ENCODE data around the gene PIEZO2.

PIEZO2 gene

GRCh38 chr18:11031966-11032365 is 117.4 kb downstream of the PIEZO2 start:
- no peaks in the 10 kb centered on the region for H3K36me3 ChIP-seq (ENCODE audit: insufficient read depth, low read length)
- H3K4me3 ChIP-seq, result no peak overlapping the region
- DNase-seq (ENCODE audit: low read depth, low spot score), result no peak
- no peak overlapping the region for H3K27ac ChIP-seq
- no peak for TF ChIP-seq POLR2AphosphoS5 (IDR thresholded peaks at IDR 0.05; ENCODE audit: borderline replicate concordance, low read depth, low read length)
- TF ChIP-seq EZH2 (IDR thresholded peaks at IDR 0.05), result no peak
- TF ChIP-seq FOXP2 (optimal IDR thresholded peaks at IDR 0.05; ENCODE audit: control extremely low read depth, extremely low read length, insufficient read depth), result no peak
- no peaks in the 10 kb centered on the region for H3K9me3 ChIP-seq (ENCODE audit: low read depth, low read length)
- no peak overlapping the region for H3K9ac ChIP-seq (ENCODE audit: insufficient read length)

- no peak for DNase-seq (ENCODE audit: low read depth, low spot score)
- Histone ChIP-seq H3K27ac (no peak overlapping the region), H3K4me3 (no peak overlapping the region), H3K9ac (ENCODE audit: insufficient read length) (no peak overlapping the region), H3K36me3 (ENCODE audit: insufficient read depth, low read length) (no peaks in the 10 kb centered on the region), H3K9me3 (ENCODE audit: low read depth, low read length) (no peaks in the 10 kb centered on the region)
- TF ChIP-seq FOXP2 (optimal IDR thresholded peaks at IDR 0.05; ENCODE audit: control extremely low read depth, extremely low read length, insufficient read depth), result no peak
- TF ChIP-seq EZH2 (IDR thresholded peaks at IDR 0.05), result no peak
- TF ChIP-seq POLR2AphosphoS5 (IDR thresholded peaks at IDR 0.05; ENCODE audit: borderline replicate concordance, low read depth, low read length), result no peak
Measured at GRCh38 chr18:11029021-11029420, 120.3 kb downstream of the PIEZO2 start.

- H3K9me3 ChIP-seq (ENCODE audit: low read depth, low read length), result no peaks in the 10 kb centered on the region
- no peak overlapping the region for H3K9ac ChIP-seq (ENCODE audit: insufficient read length)
Measured at GRCh38 chr18:11027862-11028261, 121.5 kb downstream of the PIEZO2 start.

GRCh38 chr18:11025671-11026070 is 123.7 kb downstream of the PIEZO2 start:
- DNase-seq (ENCODE audit: low read depth, low spot score), result no peak
- Histone ChIP-seq H3K27ac (no peak overlapping the region), H3K9me3 (ENCODE audit: low read depth, low read length) (no peaks in the 10 kb centered on the region), H3K36me3 (ENCODE audit: insufficient read depth, low read length) (no peaks in the 10 kb centered on the region), H3K4me3 (no peak overlapping the region), H3K9ac (ENCODE audit: insufficient read length) (no peak overlapping the region)
- TF ChIP-seq POLR2AphosphoS5 (IDR thresholded peaks at IDR 0.05; ENCODE audit: borderline replicate concordance, low read depth, low read length) (no peak), EZH2 (IDR thresholded peaks at IDR 0.05) (no peak), FOXP2 (optimal IDR thresholded peaks at IDR 0.05; ENCODE audit: control extremely low read depth, extremely low read length, insufficient read depth) (no peak)

More at GRCh38 chr18:11027862-11028261, 121.5 kb downstream of the PIEZO2 start:
- no peak for TF ChIP-seq FOXP2 (optimal IDR thresholded peaks at IDR 0.05; ENCODE audit: control extremely low read depth, extremely low read length, insufficient read depth)
- TF ChIP-seq POLR2AphosphoS5 (IDR thresholded peaks at IDR 0.05; ENCODE audit: borderline replicate concordance, low read depth, low read length), result no peak
- no peak for TF ChIP-seq EZH2 (IDR thresholded peaks at IDR 0.05)
- H3K36me3 ChIP-seq (ENCODE audit: insufficient read depth, low read length), result no peaks in the 10 kb centered on the region
- DNase-seq (ENCODE audit: low read depth, low spot score), result no peak
- H3K4me3 ChIP-seq, result no peak overlapping the region
- no peak overlapping the region for H3K27ac ChIP-seq

- no peak overlapping the region for H3K4me3 ChIP-seq
- no peaks in the 10 kb centered on the region for H3K9me3 ChIP-seq (ENCODE audit: low read depth, low read length)
- H3K36me3 ChIP-seq (ENCODE audit: insufficient read depth, low read length), result no peaks in the 10 kb centered on the region
- no peak overlapping the region for H3K27ac ChIP-seq
- no peak for DNase-seq (ENCODE audit: low read depth, low spot score)
- TF ChIP-seq FOXP2 (optimal IDR thresholded peaks at IDR 0.05; ENCODE audit: control extremely low read depth, extremely low read length, insufficient read depth), result no peak
- TF ChIP-seq POLR2AphosphoS5 (IDR thresholded peaks at IDR 0.05; ENCODE audit: borderline replicate concordance, low read depth, low read length), result no peak
- TF ChIP-seq EZH2 (IDR thresholded peaks at IDR 0.05), result no peak
- H3K9ac ChIP-seq (ENCODE audit: insufficient read length), result no peak overlapping the region
Measured at GRCh38 chr18:11024928-11025669, 124.3 kb downstream of the PIEZO2 start.

GRCh38 chr18:11021477-11021876 is 127.9 kb downstream of the PIEZO2 start:
- no peaks in the 10 kb centered on the region for H3K9me3 ChIP-seq (ENCODE audit: low read depth, low read length)
- H3K27ac ChIP-seq, result no peak overlapping the region
- H3K4me3 ChIP-seq, result no peak overlapping the region
- DNase-seq (ENCODE audit: low read depth, low spot score), result no peak
- TF ChIP-seq FOXP2 (optimal IDR thresholded peaks at IDR 0.05; ENCODE audit: control extremely low read depth, extremely low read length, insufficient read depth), result no peak
- TF ChIP-seq POLR2AphosphoS5 (IDR thresholded peaks at IDR 0.05; ENCODE audit: borderline replicate concordance, low read depth, low read length), result no peak
- no peak for TF ChIP-seq EZH2 (IDR thresholded peaks at IDR 0.05)
- no peaks in the 10 kb centered on the region for H3K36me3 ChIP-seq (ENCODE audit: insufficient read depth, low read length)
- no peak overlapping the region for H3K9ac ChIP-seq (ENCODE audit: insufficient read length)

- no peak for DNase-seq (ENCODE audit: low read depth, low spot score)
- Histone ChIP-seq H3K9ac (ENCODE audit: insufficient read length) (no peak overlapping the region), H3K36me3 (ENCODE audit: insufficient read depth, low read length) (no peaks in the 10 kb centered on the region), H3K4me3 (no peak overlapping the region), H3K9me3 (ENCODE audit: low read depth, low read length) (no peaks in the 10 kb centered on the region), H3K27ac (no peak overlapping the region)
- TF ChIP-seq POLR2AphosphoS5 (IDR thresholded peaks at IDR 0.05; ENCODE audit: borderline replicate concordance, low read depth, low read length) (no peak), FOXP2 (optimal IDR thresholded peaks at IDR 0.05; ENCODE audit: control extremely low read depth, extremely low read length, insufficient read depth) (no peak), EZH2 (IDR thresholded peaks at IDR 0.05) (no peak)
Measured at GRCh38 chr18:11020877-11021414, 128.4 kb downstream of the PIEZO2 start.

GRCh38 chr18:11020161-11020853 is 129.1 kb downstream of the PIEZO2 start:
- Histone ChIP-seq H3K9me3 (ENCODE audit: low read depth, low read length) (no peaks in the 10 kb centered on the region), H3K27ac (no peak overlapping the region), H3K4me3 (no peak overlapping the region), H3K36me3 (ENCODE audit: insufficient read depth, low read length) (no peaks in the 10 kb centered on the region), H3K9ac (ENCODE audit: insufficient read length) (no peak overlapping the region)
- TF ChIP-seq EZH2 (IDR thresholded peaks at IDR 0.05), result no peak
- TF ChIP-seq POLR2AphosphoS5 (IDR thresholded peaks at IDR 0.05; ENCODE audit: borderline replicate concordance, low read depth, low read length), result no peak
- TF ChIP-seq FOXP2 (optimal IDR thresholded peaks at IDR 0.05; ENCODE audit: control extremely low read depth, extremely low read length, insufficient read depth), result no peak
- DNase-seq (ENCODE audit: low read depth, low spot score), result no peak

Measured in SK-N-MC (cell line).